GM12865 (cell line): ENCODE results near the gene PFKFB2.
A peak's percentile ranks its signal among the peaks of the same experiment; 100 is the strongest.

ENCODE experiments used
- DNase-seq: peaks from one replicate; pipeline ENCODE4 v3.0.0; 2010; ENCODE audit warnings: low read depth
- H3K4me3 ChIP-seq: 2 replicates; pipeline ENCODE4 v1.5.1; 2011; ENCODE audit warnings: mild to moderate bottlenecking, low read depth, low read length, control low read depth
- TF ChIP-seq, protein P1 (sequence below): IDR thresholded peaks from 2 replicates; pipeline ENCODE4 v1.5.1; 2011; ENCODE audit warnings: low read length, control low read depth, low read depth, inconsistent platforms; ENCODE audit not compliant: insufficient read depth; ENCODE audit errors: missing control alignments

The PFKFB2 gene

DNA sequence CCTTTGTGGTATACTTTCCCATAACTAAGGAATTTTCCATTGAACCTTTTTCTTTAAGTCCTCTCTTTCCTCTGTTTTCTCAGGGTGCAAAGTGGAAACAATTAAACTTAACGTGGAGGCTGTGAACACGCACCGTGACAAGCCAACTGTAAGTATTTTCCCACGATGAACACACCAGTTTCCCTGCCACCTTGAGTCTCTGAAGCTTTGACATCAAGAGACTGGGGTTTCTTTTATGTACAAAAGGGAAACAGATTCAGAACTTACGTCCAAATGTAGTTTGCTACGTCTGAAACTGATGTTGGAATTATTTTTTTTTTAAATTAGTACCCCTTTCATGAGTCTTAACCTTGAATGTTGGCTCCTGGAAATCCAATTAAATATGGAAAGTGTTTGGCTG, 18.4 kb downstream of the PFKFB2 start:
- TF ChIP-seq, protein P1, sequence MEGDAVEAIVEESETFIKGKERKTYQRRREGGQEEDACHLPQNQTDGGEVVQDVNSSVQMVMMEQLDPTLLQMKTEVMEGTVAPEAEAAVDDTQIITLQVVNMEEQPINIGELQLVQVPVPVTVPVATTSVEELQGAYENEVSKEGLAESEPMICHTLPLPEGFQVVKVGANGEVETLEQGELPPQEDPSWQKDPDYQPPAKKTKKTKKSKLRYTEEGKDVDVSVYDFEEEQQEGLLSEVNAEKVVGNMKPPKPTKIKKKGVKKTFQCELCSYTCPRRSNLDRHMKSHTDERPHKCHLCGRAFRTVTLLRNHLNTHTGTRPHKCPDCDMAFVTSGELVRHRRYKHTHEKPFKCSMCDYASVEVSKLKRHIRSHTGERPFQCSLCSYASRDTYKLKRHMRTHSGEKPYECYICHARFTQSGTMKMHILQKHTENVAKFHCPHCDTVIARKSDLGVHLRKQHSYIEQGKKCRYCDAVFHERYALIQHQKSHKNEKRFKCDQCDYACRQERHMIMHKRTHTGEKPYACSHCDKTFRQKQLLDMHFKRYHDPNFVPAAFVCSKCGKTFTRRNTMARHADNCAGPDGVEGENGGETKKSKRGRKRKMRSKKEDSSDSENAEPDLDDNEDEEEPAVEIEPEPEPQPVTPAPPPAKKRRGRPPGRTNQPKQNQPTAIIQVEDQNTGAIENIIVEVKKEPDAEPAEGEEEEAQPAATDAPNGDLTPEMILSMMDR, result no peak
- no peak overlapping the region for H3K4me3 ChIP-seq
- no peak for DNase-seq

DNA sequence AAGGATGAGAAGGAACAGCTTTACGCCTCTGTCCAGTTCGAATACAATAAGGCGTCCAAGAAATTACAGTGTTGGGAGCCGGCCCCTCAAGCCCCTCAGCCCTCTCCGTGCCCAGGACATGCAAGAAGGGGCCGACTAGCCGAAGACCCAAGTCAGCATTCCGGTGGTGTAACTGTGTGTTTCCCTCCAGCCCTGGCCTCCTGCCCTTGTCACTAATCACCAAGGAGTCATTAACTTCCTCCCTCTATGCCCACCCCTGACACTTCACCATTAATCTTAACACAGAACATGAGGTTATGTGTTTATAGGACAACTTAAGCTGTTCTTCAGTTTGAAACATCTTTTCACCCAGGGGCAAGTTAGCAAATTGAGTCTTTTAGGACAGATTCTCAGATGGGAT, 19.2 kb downstream of the PFKFB2 start:
- TF ChIP-seq, protein P1, result no peak
- H3K4me3 ChIP-seq, result no peak overlapping the region
- no peak for DNase-seq

DNA sequence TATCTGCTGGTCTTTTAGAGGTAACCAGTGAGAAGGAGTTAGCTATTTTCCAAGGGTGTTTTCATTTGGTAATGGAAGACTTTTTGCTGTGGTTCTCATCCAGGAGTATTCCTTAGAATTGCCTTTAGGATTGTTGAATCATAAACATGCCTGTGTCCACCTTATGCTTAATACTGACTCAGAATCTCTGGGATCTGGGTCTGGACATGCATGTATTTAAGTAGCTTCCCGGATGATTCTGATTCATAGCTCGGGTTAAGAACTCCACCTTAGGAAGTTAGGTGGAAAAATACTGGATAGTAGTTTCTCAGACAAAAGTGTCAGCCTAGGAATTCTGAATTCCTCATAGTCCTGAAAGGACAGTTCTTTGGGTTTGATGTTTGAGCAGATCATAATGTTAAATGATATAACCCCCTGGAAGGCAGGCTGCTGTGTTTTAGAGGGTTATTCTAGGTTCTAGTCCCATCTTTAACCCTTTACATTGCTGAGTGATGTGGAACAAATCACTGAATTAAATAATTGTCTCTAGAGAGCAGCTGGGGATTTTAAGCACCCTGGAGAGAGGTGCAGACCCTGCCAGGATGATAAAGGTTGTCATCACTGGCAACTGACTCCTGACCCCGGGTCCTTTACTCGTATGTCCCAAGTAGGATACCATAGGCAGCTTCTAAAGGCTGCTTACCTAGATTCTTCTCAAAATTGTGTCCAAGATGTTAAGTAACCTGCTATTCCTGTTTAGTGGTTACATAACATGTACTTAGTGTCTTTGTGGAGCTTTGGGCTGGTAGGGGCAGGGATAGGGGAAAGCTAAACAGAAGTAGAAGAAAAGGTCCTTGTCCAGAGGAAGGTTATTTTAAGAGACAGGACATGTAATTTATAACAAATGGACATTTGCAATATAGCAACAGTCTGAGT, 21.1 kb downstream of the PFKFB2 start:
- no peak for DNase-seq
- TF ChIP-seq, protein P1, result no peak
- no peak overlapping the region for H3K4me3 ChIP-seq

DNA sequence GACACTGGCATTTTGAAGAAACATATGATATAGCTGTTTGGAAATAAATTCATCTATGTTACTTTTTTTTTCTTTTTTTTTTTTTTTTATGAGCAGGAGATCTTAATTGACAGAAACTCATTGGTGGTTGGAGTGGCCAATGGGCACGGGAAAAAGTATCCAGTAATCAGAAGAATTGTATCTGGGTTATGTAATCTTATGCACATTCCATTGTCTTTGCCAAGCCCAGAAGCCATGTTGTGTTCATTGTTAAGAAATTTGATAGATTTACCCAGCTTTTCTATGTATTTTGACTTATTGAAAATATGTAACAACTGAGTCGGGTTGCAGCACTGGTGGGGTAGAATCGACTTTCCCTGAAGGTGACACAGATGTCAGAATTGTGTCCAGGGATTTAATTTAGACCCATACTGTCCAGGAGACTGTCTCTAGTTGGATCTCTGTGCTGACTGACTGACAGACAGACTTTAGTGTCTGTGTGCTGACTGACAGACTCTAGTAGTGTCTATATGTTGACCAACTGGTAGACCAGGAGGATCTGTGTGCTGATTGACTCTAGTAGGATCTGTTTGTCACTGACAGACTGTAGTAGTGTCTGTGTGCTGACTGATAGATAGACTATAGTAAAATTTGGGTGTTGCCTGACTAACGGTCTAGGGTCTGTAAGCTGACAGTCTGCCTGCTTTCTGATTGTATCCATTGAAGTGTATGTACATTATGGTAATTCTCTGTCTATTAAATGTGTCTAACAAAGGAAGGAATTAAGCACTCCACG, 23.3 kb downstream of the PFKFB2 start:
- DNase-seq, result no peak
- TF ChIP-seq, protein P1, result no peak
- H3K4me3 ChIP-seq, result no peak overlapping the region

DNA sequence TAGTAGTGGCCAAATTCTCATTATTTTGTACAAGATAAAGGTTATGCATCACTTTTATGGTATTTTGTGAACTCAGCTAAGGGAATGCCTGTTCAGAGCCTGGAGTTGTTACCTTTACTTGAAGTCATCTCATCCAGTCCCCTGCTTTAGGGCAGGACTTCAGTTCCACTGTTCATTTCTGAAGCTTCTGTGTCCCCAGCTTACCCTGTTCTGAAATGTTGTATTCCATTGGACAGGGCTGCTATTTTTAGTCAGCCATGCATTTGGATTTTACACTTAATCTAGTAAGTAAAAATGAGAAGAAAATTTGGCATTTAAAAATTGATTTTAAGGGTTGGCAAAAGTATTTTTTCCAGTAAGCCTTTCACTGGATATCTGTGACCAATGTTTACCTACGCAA, 23.9 kb downstream of the PFKFB2 start:
- TF ChIP-seq, protein P1, result no peak
- no peak for DNase-seq
- no peak overlapping the region for H3K4me3 ChIP-seq

DNA sequence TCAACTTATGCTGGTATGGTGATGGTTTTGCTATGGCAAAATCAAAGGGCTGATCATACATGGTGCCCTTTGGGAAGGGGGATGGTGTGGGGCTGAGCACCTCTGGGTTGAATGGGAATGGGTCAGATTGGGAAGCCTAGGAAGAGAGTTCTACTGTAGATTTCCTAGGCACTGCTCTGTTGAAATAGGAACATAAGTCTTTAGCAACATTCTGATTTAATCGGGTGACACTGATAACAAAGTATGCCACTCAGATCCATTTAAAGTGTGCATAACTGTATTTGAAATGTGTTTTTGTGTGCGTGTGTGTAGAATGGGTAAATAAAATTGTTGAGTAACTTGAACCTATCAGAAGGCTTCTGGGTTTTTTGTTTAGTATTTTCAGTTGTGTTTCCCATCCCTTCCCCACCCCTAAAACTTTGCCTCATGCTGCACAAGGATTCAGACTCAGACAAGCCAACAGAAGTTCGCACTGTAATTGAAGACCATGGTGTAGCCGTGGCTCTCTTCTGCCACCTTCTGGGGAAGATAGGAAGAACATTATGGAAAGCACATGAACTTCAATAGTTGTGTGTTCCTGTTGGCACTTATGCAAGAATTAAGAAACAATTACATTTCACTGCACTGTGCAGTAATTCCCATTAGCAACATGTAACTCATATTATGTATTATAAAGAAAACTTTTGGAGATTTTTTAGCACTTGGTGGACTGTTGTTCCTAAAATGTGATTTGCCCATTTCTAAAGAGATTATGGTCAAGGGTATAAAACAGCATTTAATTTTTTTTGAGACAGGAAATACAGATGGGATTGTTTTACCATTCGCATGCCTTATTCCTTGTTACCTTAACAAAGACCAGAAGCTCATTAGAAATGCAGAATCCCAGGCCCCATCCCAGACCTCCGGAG, 24.6 kb downstream of the PFKFB2 start:
- TF ChIP-seq, protein P1, result peak; percentile 89
- DNase-seq, result peak; percentile 82
- H3K4me3 ChIP-seq, result no peak overlapping the region
